NB4 (cell line): ENCODE results near the gene CACNA2D4.

Experiments used
- POLR2A ChIP-seq: IDR thresholded peaks from 2 replicates; pipeline ENCODE4 v1.6.1; 2011; ENCODE audit warnings: mild to moderate bottlenecking; ENCODE audit not compliant: insufficient read length; ENCODE audit errors: extremely low read depth
- TF ChIP-seq, protein P1 (sequence below): IDR thresholded peaks from one replicate; pipeline ENCODE4 v1.5.1; 2012; ENCODE audit warnings: low read depth, low read length

DNA sequence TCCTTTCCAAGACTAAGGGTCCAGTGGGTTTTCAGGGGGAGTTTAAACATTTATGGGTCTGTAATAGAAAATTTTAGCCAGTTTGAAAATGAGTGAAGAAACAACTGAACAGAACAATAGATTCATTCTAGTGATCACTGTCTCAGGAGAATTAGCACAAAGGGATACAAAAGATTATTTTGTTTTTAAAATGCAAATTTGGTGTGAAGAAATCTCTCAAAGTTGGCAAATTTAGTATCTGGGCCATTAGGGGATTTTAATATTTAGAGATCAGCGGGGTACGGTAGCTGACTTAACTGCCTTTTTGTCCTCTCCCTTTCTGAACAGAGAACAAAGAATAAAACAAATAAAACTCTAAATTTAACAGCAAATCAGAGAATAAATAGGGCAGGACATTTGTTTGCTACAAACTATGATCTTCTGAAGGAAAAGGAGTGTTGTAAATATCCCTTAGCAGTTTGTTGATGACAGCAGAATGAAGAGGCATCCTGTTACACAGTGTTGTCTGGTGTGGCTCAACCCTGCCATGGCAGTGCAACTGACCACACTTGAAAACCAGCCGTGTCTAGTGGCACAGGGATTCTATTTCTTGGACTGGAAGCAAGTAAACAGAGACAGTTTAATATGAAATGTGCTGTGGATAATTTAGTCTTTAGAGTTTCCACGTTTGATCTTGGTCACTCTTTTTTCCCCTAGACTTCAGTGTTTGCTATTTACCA lies 144.4 kb downstream of the CACNA2D4 start:
- TF ChIP-seq, protein P1, sequence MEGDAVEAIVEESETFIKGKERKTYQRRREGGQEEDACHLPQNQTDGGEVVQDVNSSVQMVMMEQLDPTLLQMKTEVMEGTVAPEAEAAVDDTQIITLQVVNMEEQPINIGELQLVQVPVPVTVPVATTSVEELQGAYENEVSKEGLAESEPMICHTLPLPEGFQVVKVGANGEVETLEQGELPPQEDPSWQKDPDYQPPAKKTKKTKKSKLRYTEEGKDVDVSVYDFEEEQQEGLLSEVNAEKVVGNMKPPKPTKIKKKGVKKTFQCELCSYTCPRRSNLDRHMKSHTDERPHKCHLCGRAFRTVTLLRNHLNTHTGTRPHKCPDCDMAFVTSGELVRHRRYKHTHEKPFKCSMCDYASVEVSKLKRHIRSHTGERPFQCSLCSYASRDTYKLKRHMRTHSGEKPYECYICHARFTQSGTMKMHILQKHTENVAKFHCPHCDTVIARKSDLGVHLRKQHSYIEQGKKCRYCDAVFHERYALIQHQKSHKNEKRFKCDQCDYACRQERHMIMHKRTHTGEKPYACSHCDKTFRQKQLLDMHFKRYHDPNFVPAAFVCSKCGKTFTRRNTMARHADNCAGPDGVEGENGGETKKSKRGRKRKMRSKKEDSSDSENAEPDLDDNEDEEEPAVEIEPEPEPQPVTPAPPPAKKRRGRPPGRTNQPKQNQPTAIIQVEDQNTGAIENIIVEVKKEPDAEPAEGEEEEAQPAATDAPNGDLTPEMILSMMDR: no peak
- TF ChIP-seq POLR2A: no peak
